ENCODE results near the gene SOX13. TPM values are rescaled to one million over a fixed set of nuclear protein-coding genes. Genes with fewer than 3 reads are reported as not detected.

Gene SOX13
- total and polyA plus RNA-seq, 12 donors: 7.3 to 18.6 (median 12.1) TPM

GRCh38 chr1:204065174-204065985, 7.5 kb upstream of the SOX13 start:
- DNase-seq (peak; percentile 55 to 78), ATAC-seq (peak; percentile 44 to 94 (median 84))
- intact Hi-C loops (cut with DNase I): no loop called here
- H3K27me3 ChIP-seq: no peaks in the 10 kb centered on the region
- TF ChIP-seq CTCF (IDR thresholded peaks at IDR 0.05): no peak
- peaks cover 0 to 20% (median 14%) of the 10 kb centered on the region in 9 donors for H3K4me1 ChIP-seq
- peak overlapping the region in 8 of 10 donors; percentile 20 to 70 (median 50) for H3K27ac ChIP-seq
- no peaks in the 10 kb centered on the region for H3K36me3 ChIP-seq
- peak overlapping the region in 2 of 10 donors; percentile 20 for H3K4me3 ChIP-seq
- no peaks in the 10 kb centered on the region for H3K9me3 ChIP-seq
- 42% methylated on average over 8 of the region's 8 CpGs for WGBS, 2 donors

GRCh38 chr1:204065986-204066300, 7.0 kb upstream of the SOX13 start:
- Histone ChIP-seq H3K36me3 (no peaks in the 10 kb centered on the region), H3K27me3 (peaks cover 0 to 2% (median 0%) of the 10 kb centered on the region in 7 donors), H3K9me3 (no peaks in the 10 kb centered on the region), H3K27ac (peak overlapping the region in 8 of 10 donors; percentile 20 to 70 (median 50)), H3K4me1 (peaks cover 0 to 20% (median 14%) of the 10 kb centered on the region in 9 donors), H3K4me3 (no peak overlapping the region)
- intact Hi-C loops (cut with DNase I): no loop called here
- ATAC-seq: no peak
- 82 to 83% methylated on average over 7 of the region's 7 CpGs for WGBS, 2 donors
- DNase-seq: no peak
- TF ChIP-seq CTCF (IDR thresholded peaks at IDR 0.05): no peak

GRCh38 chr1:204067935-204068334, 5.0 kb upstream of the SOX13 start:
- no peak for TF ChIP-seq CTCF (IDR thresholded peaks at IDR 0.05)
- Histone ChIP-seq H3K27me3 (peaks cover 0 to 22% (median 0%) of the 10 kb centered on the region in 7 donors), H3K36me3 (no peaks in the 10 kb centered on the region), H3K9me3 (no peaks in the 10 kb centered on the region), H3K4me1 (peaks cover 0 to 27% (median 20%) of the 10 kb centered on the region in 9 donors), H3K27ac (no peak overlapping the region), H3K4me3 (no peak overlapping the region)
- DNase-seq (no peak), ATAC-seq (no peak)
- intact Hi-C loops (cut with DNase I): no loop called here
- 96 to 98% methylated on average over 5 of the region's 5 CpGs for WGBS, 2 donors

- 94 to 96% methylated on average over 1 of the region's 1 CpG for WGBS, 2 donors
- H3K27ac ChIP-seq: no peak overlapping the region
- H3K4me1 ChIP-seq: peaks cover 0 to 27% (median 19%) of the 10 kb centered on the region in 9 donors
- no peak for TF ChIP-seq CTCF (IDR thresholded peaks at IDR 0.05)
- H3K9me3 ChIP-seq: no peaks in the 10 kb centered on the region
- intact Hi-C loops (cut with DNase I): loop anchor here in 7 of 10 donors (5.0 to 10.0 kb wide), 3 partner anchors 37 to 198 kb away; no protein-coding TSS in a partner anchor
- no peak overlapping the region for H3K4me3 ChIP-seq
- no peaks in the 10 kb centered on the region for H3K36me3 ChIP-seq
- ATAC-seq (no peak), DNase-seq (no peak)
- H3K27me3 ChIP-seq: peaks cover 0 to 42% (median 0%) of the 10 kb centered on the region in 7 donors
Observed at GRCh38 chr1:204069887-204070286, 3.0 kb upstream of the SOX13 start.
